ENCODE data around the gene PIK3IP1.
"Not testable (repeated sequence)": the region's sequence is repeated elsewhere in the genome, so short reads cannot be mapped to it uniquely, and the experiment has no call there.

Gene PIK3IP1

GRCh38 chr22:31321421-31321820, 29.1 kb upstream of the PIK3IP1 start:
- in situ Hi-C loops (cut with HindIII; ENCODE audit: low pct_ligation_motif_present, low sequenced_read_pairs), result no loop called here

DNA sequence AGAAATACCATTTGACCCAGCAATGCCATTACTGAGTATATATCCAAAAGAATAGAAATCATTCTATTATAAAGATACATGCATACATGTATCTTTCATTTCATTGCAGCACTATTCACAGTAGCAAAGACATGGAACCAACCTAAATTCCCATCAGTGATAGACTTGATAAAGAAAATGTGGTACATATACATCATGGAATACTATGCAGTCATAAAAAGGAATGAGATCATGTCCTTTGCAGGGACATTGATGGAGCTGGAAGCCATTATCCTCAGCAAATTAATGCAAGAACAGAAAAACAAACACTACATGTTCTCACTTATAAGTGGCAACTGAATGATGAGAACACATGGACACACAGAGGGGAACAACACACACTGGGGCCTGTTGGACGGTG, 21.9 kb upstream of the PIK3IP1 start:
- in situ Hi-C loops (cut with HindIII; ENCODE audit: low pct_ligation_motif_present, low sequenced_read_pairs); H3K27me3 ChIP-seq (replicated peaks); H3K36me3 ChIP-seq (replicated peaks); H3K27ac ChIP-seq; H3K4me3 ChIP-seq (ENCODE audit: low read depth, low read length); DNase-seq: not testable (repeated sequence)

More at GRCh38 chr22:31321421-31321820, 29.1 kb upstream of the PIK3IP1 start:
- no peak overlapping the region for H3K4me3 ChIP-seq (ENCODE audit: low read depth, low read length)
- H3K36me3 ChIP-seq (replicated peaks), result peaks cover 4% of the 10 kb centered on the region
- no peak for TF ChIP-seq CTCF (IDR thresholded peaks at IDR 0.05; ENCODE audit: low read depth, low read length, missing control alignments)
- no peak for DNase-seq
- H3K27me3 ChIP-seq (replicated peaks), result no peaks in the 10 kb centered on the region
- no peak overlapping the region for H3K27ac ChIP-seq

- DNase-seq, result peak; percentile 62
- Histone ChIP-seq H3K27ac (no peak overlapping the region), H3K36me3 (replicated peaks) (no peaks in the 10 kb centered on the region), H3K4me3 (ENCODE audit: low read depth, low read length) (no peak overlapping the region), H3K27me3 (replicated peaks) (no peaks in the 10 kb centered on the region)
- TF ChIP-seq CTCF (IDR thresholded peaks at IDR 0.05; ENCODE audit: low read depth, low read length, missing control alignments), result peak; percentile 92
- in situ Hi-C loops (cut with HindIII; ENCODE audit: low pct_ligation_motif_present, low sequenced_read_pairs), result no loop called here
Measured at GRCh38 chr22:31313366-31314147, 21.3 kb upstream of the PIK3IP1 start.

GRCh38 chr22:31308181-31308580, 15.9 kb upstream of the PIK3IP1 start:
- Histone ChIP-seq H3K36me3 (replicated peaks) (no peaks in the 10 kb centered on the region), H3K27ac (no peak overlapping the region), H3K4me3 (ENCODE audit: low read depth, low read length) (no peak overlapping the region), H3K27me3 (replicated peaks) (no peaks in the 10 kb centered on the region)
- no peak for DNase-seq
- TF ChIP-seq CTCF (IDR thresholded peaks at IDR 0.05; ENCODE audit: low read depth, low read length, missing control alignments), result no peak
- in situ Hi-C loops (cut with HindIII; ENCODE audit: low pct_ligation_motif_present, low sequenced_read_pairs), result no loop called here

DNA sequence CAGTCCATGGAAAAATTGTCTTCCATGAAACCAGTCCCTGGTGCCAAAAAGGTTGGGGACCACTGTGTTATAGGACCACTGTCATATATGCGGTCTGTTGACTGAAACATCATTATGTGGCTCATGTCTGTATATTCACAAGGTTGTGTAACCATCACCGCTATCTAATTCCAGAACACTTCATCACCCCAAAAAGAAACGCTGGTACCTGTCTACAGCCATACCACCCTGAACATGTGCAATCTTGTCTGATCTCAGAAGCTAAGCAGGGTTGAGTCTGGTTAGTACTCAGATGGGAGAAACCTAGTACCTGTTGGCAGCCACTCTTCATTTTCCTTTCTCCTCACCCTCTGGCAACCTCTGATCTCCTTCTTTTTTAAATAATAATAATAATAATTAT, 12.9 kb upstream of the PIK3IP1 start:
- in situ Hi-C loops (cut with HindIII; ENCODE audit: low pct_ligation_motif_present, low sequenced_read_pairs), result no loop called here
- Histone ChIP-seq H3K27ac (no peak overlapping the region), H3K36me3 (replicated peaks) (no peaks in the 10 kb centered on the region), H3K27me3 (replicated peaks) (peaks cover 3% of the 10 kb centered on the region), H3K4me3 (ENCODE audit: low read depth, low read length) (no peak overlapping the region)
- no peak for TF ChIP-seq CTCF (IDR thresholded peaks at IDR 0.05; ENCODE audit: low read depth, low read length, missing control alignments)
- no peak for DNase-seq

DNA sequence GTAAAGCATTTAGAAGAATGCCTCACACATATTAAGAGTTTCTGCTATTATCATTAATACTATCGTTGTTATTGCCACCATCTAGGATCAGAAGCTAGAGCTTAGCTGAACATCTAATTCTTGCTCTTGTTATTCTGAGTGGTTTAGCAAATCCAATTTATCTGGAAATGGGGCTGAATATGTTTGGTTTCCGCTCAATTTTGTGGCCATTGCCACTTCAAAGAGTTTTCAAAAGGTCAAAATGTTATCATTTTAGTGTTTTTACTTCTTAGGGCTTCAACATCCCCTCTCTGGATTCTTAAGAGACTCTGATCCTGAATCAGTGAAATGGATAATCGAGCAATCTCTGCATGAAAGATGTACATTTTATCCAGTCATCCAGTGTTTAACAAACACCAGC, 10.2 kb upstream of the PIK3IP1 start:
- no peak for TF ChIP-seq CTCF (IDR thresholded peaks at IDR 0.05; ENCODE audit: low read depth, low read length, missing control alignments)
- in situ Hi-C loops (cut with HindIII; ENCODE audit: low pct_ligation_motif_present, low sequenced_read_pairs), result no loop called here

More for the DNA sequence above, 10.2 kb upstream of the PIK3IP1 start:
- Histone ChIP-seq H3K36me3 (replicated peaks) (no peaks in the 10 kb centered on the region), H3K27me3 (replicated peaks) (peaks cover 3% of the 10 kb centered on the region), H3K4me3 (ENCODE audit: low read depth, low read length) (no peak overlapping the region), H3K27ac (no peak overlapping the region)
- no peak for DNase-seq
